Stimulated activated CD4-positive, alpha-beta T cell treated with anti-CD3 and anti-CD28 coated beads, Interleukin-12 subunit alpha, Interleukin-12 subunit beta, amount 100 ng/mL, for 24 hours (primary cell): Measurements from ENCODE around the gene PITX1.

Experiments
- DNase-seq, 2 experiments: peaks; one replicate each; pipeline ENCODE4 v3.0.0-alpha.2; 2020; ENCODE audit warnings: low read depth in 2 of 2

PITX1 gene

GRCh38 chr5:135062216-135063055, 28.4 kb upstream of the PITX1 start:
- DNase-seq = no peak

GRCh38 chr5:135061001-135061400, 27.0 kb upstream of the PITX1 start:
- DNase-seq = no peak

- no peak for DNase-seq
Observed at GRCh38 chr5:135060021-135060420, 26.0 kb upstream of the PITX1 start.

GRCh38 chr5:135059000-135059923, 25.2 kb upstream of the PITX1 start:
- DNase-seq = no peak

GRCh38 chr5:135058331-135058732, 24.3 kb upstream of the PITX1 start:
- DNase-seq = no peak

GRCh38 chr5:135057233-135057632, 23.2 kb upstream of the PITX1 start:
- DNase-seq = no peak

GRCh38 chr5:135056316-135057030, 22.4 kb upstream of the PITX1 start:
- no peak for DNase-seq

GRCh38 chr5:135055396-135055795, 21.4 kb upstream of the PITX1 start:
- DNase-seq = no peak

- DNase-seq = no peak
Observed at GRCh38 chr5:135054546-135054945, 20.5 kb upstream of the PITX1 start.

- no peak for DNase-seq
Observed at GRCh38 chr5:135053989-135054388, 20.0 kb upstream of the PITX1 start.

GRCh38 chr5:135053278-135053677, 19.2 kb upstream of the PITX1 start:
- DNase-seq = no peak

- no peak for DNase-seq
Observed at GRCh38 chr5:135052511-135053145, 18.6 kb upstream of the PITX1 start.

GRCh38 chr5:135051872-135052271, 17.8 kb upstream of the PITX1 start:
- no peak for DNase-seq

GRCh38 chr5:135051399-135051798, 17.4 kb upstream of the PITX1 start:
- no peak for DNase-seq

- DNase-seq = no peak
Observed at GRCh38 chr5:135050244-135050767, 16.3 kb upstream of the PITX1 start.

- DNase-seq = no peak
Observed at GRCh38 chr5:135048930-135049329, 14.9 kb upstream of the PITX1 start.

GRCh38 chr5:135048286-135048685, 14.3 kb upstream of the PITX1 start:
- DNase-seq = no peak

GRCh38 chr5:135047347-135047695, 13.3 kb upstream of the PITX1 start:
- no peak for DNase-seq

GRCh38 chr5:135046661-135047346, 12.8 kb upstream of the PITX1 start:
- DNase-seq = no peak

- DNase-seq = no peak
Observed at GRCh38 chr5:135045488-135045887, 11.5 kb upstream of the PITX1 start.

- no peak for DNase-seq
Observed at GRCh38 chr5:135042595-135042994, 8.6 kb upstream of the PITX1 start.
